HepG2 (cell line): ENCODE data around the gene SLC17A8. TPM values are rescaled to one million over a fixed set of nuclear protein-coding genes. Genes with fewer than 3 reads are reported as not detected.

Source experiments
- ARID5B ChIP-seq: IDR thresholded peaks from 2 replicates; pipeline ENCODE4 v1.4.0; 2020; ENCODE audit warnings: mild to moderate bottlenecking, missing genetic modification reagents
- ASH2L ChIP-seq: fragments of 300-600, 200-600 bp; sonication (generic); IDR thresholded peaks from 2 replicates; pipeline ENCODE4 v1.7.0; 2017; ENCODE audit warnings: low read depth, mild to moderate bottlenecking, moderate library complexity, mixed read lengths, low read length; ENCODE audit not compliant: insufficient read length
- ATF3 ChIP-seq: sonication (generic); formaldehyde crosslinking; IDR thresholded peaks from 2 replicates; pipeline ENCODE4 v1.4.0; 2020; ENCODE audit warnings: missing genetic modification reagents
- ATF4 ChIP-seq, 2 experiments: fragments of 450-650 bp in 1 of 2; sonication (generic) in 1 of 2; formaldehyde crosslinking; IDR thresholded peaks; 2 replicates each; pipeline versions ENCODE4 v1.5.0 to v1.8.0; 2020 to 2022; ENCODE audit warnings: mild to moderate bottlenecking in 1 of 2, missing genetic modification reagents in 1 of 2
- ATF7 ChIP-seq, 2 experiments: fragments of 450-650 bp in 1 of 2; sonication (generic) in 1 of 2; formaldehyde crosslinking in 1 of 2; IDR thresholded peaks; 2 replicates each; pipeline versions ENCODE4 v1.4.0 to v1.6.1; 2016 to 2020; ENCODE audit warnings: antibody characterized with exemption in 1 of 2, mild to moderate bottlenecking in 1 of 2, missing genetic modification reagents in 1 of 2
- CEBPB ChIP-seq: IDR thresholded peaks from 2 replicates; pipeline ENCODE4 v1.6.1; 2011; ENCODE audit warnings: low read depth, low read length, improper control_type of control experiment, borderline replicate concordance
- FOXP1 ChIP-seq, 2 experiments: fragments of 450-650 bp in 1 of 2; IDR thresholded peaks; 2 replicates each; pipeline ENCODE4 v1.6.1; 2017 to 2018; ENCODE audit warnings: antibody characterized with exemption in 1 of 2
- HDAC2 ChIP-seq: sonication (generic); formaldehyde crosslinking; IDR thresholded peaks from 2 replicates; pipeline ENCODE4 v1.4.0; 2020; ENCODE audit warnings: missing genetic modification reagents
- HIVEP1 ChIP-seq: sonication (generic); formaldehyde crosslinking; IDR thresholded peaks from 2 replicates; pipeline ENCODE4 v1.4.0; 2020; ENCODE audit warnings: mild to moderate bottlenecking, missing genetic modification reagents
- HMG20A ChIP-seq: IDR thresholded peaks from 2 replicates; pipeline ENCODE4 v1.6.1; 2016; ENCODE audit warnings: borderline replicate concordance
- HNF4G ChIP-seq, 2 experiments: sonication (generic) in 1 of 2; formaldehyde crosslinking in 1 of 2; IDR thresholded peaks; 2 replicates each; pipeline versions ENCODE4 v1.4.0 to v1.6.1; 2011 to 2020; ENCODE audit warnings: borderline replicate concordance in 2 of 2, low read depth in 2 of 2, mild to moderate bottlenecking in 2 of 2, low read length in 1 of 2, missing genetic modification reagents in 1 of 2, moderate library complexity in 1 of 2
- KAT8 ChIP-seq: IDR thresholded peaks from 2 replicates; pipeline ENCODE4 v1.6.1; 2016; ENCODE audit warnings: missing genetic modification reagents, missing compliant biosample characterization
- MIXL1 ChIP-seq: IDR thresholded peaks from 2 replicates; pipeline ENCODE4 v1.6.1; 2016
- NCOA2 ChIP-seq: sonication (generic); formaldehyde crosslinking; IDR thresholded peaks from 2 replicates; pipeline ENCODE4 v1.8.0; 2022; ENCODE audit warnings: inconsistent platforms
- SNRNP70 ChIP-seq: fragments of 200-400 bp; formaldehyde crosslinking; IDR thresholded peaks from 2 replicates; pipeline ENCODE4 v1.6.1; 2017; ENCODE audit warnings: mild to moderate bottlenecking, low read depth, low read length, moderate library complexity
- ZMYM2 ChIP-seq: sonication (generic); formaldehyde crosslinking; IDR thresholded peaks from 2 replicates; pipeline ENCODE4 v1.8.0; 2022; ENCODE audit warnings: mild to moderate bottlenecking, missing genetic modification reagents
- ZNF143 ChIP-seq: sonication (generic); formaldehyde crosslinking; IDR thresholded peaks from 2 replicates; pipeline ENCODE4 v1.4.0; 2020; ENCODE audit warnings: missing genetic modification reagents
- ZNF264 ChIP-seq: sonication (generic); formaldehyde crosslinking; IDR thresholded peaks from 2 replicates; pipeline ENCODE4 v1.4.0; 2020; ENCODE audit warnings: missing genetic modification reagents
- ZNF281 ChIP-seq: sonication (generic); formaldehyde crosslinking; IDR thresholded peaks from 2 replicates; pipeline ENCODE4 v1.4.0; 2020; ENCODE audit warnings: missing genetic modification reagents, borderline replicate concordance
- ZNF33A ChIP-seq: sonication (generic); formaldehyde crosslinking; IDR thresholded peaks from 2 replicates; pipeline ENCODE4 v1.5.1; 2020; ENCODE audit warnings: missing genetic modification reagents, mild to moderate bottlenecking, moderate library complexity, borderline replicate concordance
- ZNF547 ChIP-seq: sonication (generic); formaldehyde crosslinking; IDR thresholded peaks from 2 replicates; pipeline ENCODE4 v1.5.1; 2020; ENCODE audit warnings: mild to moderate bottlenecking, missing genetic modification reagents
- ZNF672 ChIP-seq: sonication (generic); formaldehyde crosslinking; IDR thresholded peaks from 2 replicates; pipeline ENCODE4 v1.8.1; 2022; ENCODE audit warnings: missing genetic modification reagents
- ZNF792 ChIP-seq: IDR thresholded peaks from 2 replicates; pipeline ENCODE4 v1.6.1; 2016
- polyA plus RNA-seq, 8 experiments: library from polyadenylated mRNA; depleted of rRNA in 3 of 8; stranded (reverse) in 7 of 8; unstranded in 1 of 8; fragments of >200 nt; fragmentation: Illumina TruSeq in 4 of 8; extraction: Trizol in 4 of 8; gene quantifications; 2 replicates each; pipeline versions ENCODE4 v1.2.1 to v1.2.3, GENCODE V29; 2011 to 2016; ENCODE audit warnings: low read depth in 4 of 8, missing spikeins in 1 of 8, mixed read lengths in 1 of 8; ENCODE audit not compliant: insufficient read depth in 1 of 8
- total RNA-seq, 5 experiments: library from RNA; depleted of rRNA; stranded (reverse); fragments of >200 nt; fragmentation: Illumina TruSeq; extraction: Trizol; gene quantifications; 2 replicates each; pipeline ENCODE4 v1.2.3, GENCODE V29; 2016; ENCODE audit warnings: low read depth in 1 of 5

The SLC17A8 gene
- total and polyA plus RNA-seq, 2 of the 13 experiments (the other 11 are each of a cell fraction or from before 2014, with no cell fraction given): 0.07 to 0.15 TPM

DNA sequence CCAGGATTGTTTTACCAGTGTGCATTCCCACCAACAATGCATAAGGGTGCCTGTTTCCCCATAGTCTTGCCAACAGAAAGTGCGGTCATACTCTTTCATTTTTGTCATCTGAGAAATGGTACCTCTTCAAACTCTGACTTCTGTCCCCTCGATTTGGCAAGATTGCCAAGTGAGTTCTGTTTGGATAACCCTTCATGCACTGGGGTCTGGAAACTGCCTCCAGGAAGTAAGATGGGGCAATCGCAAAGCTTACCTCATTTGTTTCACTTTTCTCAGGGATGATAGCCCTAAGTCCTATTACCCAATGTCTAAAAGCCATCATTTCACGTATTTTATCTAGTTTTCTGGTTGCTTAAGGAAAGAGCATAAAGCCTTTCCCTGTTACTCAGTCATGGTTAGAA is 88.2 kb downstream of the SLC17A8 start (continued):
- TF ChIP-seq ZMYM2 (CRISPR knock-in tag): no peak
- TF ChIP-seq ZNF547 (CRISPR knock-in tag): no peak
- TF ChIP-seq ASH2L: peak; percentile 21
- TF ChIP-seq HNF4G (IDR thresholded peaks at IDR 0.05; ENCODE audit: borderline replicate concordance, low read depth, low read length): 0 out of 2 replicates have a peak, but pooled peaks have one; percentile 28
- TF ChIP-seq HNF4G (CRISPR knock-in tag; IDR thresholded peaks at IDR 0.05; ENCODE audit: borderline replicate concordance, low read depth): no peak
- TF ChIP-seq MIXL1 (CRISPR knock-in tag): no peak
- peak; percentile 66 for TF ChIP-seq HDAC2
- peak in 1 of 2 experiments; percentile 71; a peak in 1 of 4 replicates for TF ChIP-seq ATF4 (CRISPR knock-in tag; IDR thresholded peaks at IDR 0.05)
- TF ChIP-seq FOXP1 (IDR thresholded peaks at IDR 0.05): no peak
- peak; percentile 46; the same call in 1 of the 2 replicates for TF ChIP-seq FOXP1 (CRISPR knock-in tag; IDR thresholded peaks at IDR 0.05)
- TF ChIP-seq ZNF281: peak; percentile 40; the same call in 1 of the 2 replicates
- TF ChIP-seq ZNF33A: no peak
- TF ChIP-seq SNRNP70: no peak
- TF ChIP-seq ARID5B (CRISPR knock-in tag): peak; percentile 86
- peak; percentile 90 for TF ChIP-seq CEBPB
- TF ChIP-seq HIVEP1 (CRISPR knock-in tag): no peak
- TF ChIP-seq KAT8 (CRISPR knock-in tag): 0 out of 2 replicates have a peak, but pooled peaks have one; percentile 27
- TF ChIP-seq ZNF792: peak; percentile 68; the same call in 1 of the 2 replicates
- TF ChIP-seq ZNF143: peak; percentile 67
- no peak for TF ChIP-seq ZNF672 (CRISPR knock-in tag)
- peak; percentile 43; the same call in 1 of the 2 replicates for TF ChIP-seq ATF3
- TF ChIP-seq ZNF264 (CRISPR knock-in tag): peak; percentile 62; the same call in 1 of the 2 replicates
- TF ChIP-seq HMG20A (CRISPR knock-in tag): peak; percentile 80; the same call in 1 of the 2 replicates
- peak; percentile 40; the same call in 1 of the 2 replicates for TF ChIP-seq ATF7 (IDR thresholded peaks at IDR 0.05)
- no peak for TF ChIP-seq ATF7 (CRISPR knock-in tag; IDR thresholded peaks at IDR 0.05)
- peak; percentile 85 for TF ChIP-seq NCOA2
